Activated CD8-positive, alpha-beta T cell treated with anti-CD3 and anti-CD28 coated beads for 36 hours (primary cell): Measurements from ENCODE around the gene SELL. TPM values are rescaled to one million over a fixed set of nuclear protein-coding genes. Genes with fewer than 3 reads are reported as not detected.

Source experiments
- ATAC-seq: fragments of 200-7000 bp; cut with Tn5 transposase; one replicate; pipeline ENCODE4 v1.10.0; 2021; ENCODE audit warnings: mild to moderate bottlenecking, moderate library complexity
- CTCF ChIA-PET: fragments of 350-600 bp; sonication (Branson Sonifier 250); formaldehyde crosslinking; loops from one replicate; lab custom pipeline; 2021; ENCODE audit warnings: antibody characterized with exemption; lab: Charles Lee
- POLR2A ChIA-PET: fragments of 350-600 bp; sonication (Branson Sonifier 250); formaldehyde crosslinking; loops from one replicate; lab custom pipeline; 2021; ENCODE audit warnings: antibody characterized with exemption; lab: Charles Lee
- DNase-seq: peaks from one replicate; pipeline ENCODE4 v3.0.0-alpha.2; 2020
- H3K27ac Mint-ChIP-seq: one replicate; pipeline ENCODE4 v1.8.0; 2021; ENCODE audit warnings: mild to moderate bottlenecking, mixed read lengths
- H3K27me3 Mint-ChIP-seq: one replicate; pipeline ENCODE4 v1.8.0; 2021; ENCODE audit warnings: mixed read lengths
- H3K36me3 Mint-ChIP-seq: one replicate; pipeline ENCODE4 v1.8.0; 2021; ENCODE audit warnings: low read depth, mixed read lengths
- H3K4me1 Mint-ChIP-seq: one replicate; pipeline ENCODE4 v1.8.0; 2021; ENCODE audit warnings: low read depth, mixed read lengths
- H3K4me3 Mint-ChIP-seq: one replicate; pipeline ENCODE4 v1.8.0; 2021; ENCODE audit warnings: mild to moderate bottlenecking, moderate library complexity, mixed read lengths
- H3K9me3 Mint-ChIP-seq: one replicate; pipeline ENCODE4 v1.8.0; 2021; ENCODE audit warnings: mixed read lengths
- intact Hi-C: fragments of 100-400 bp; cut with micrococcal nuclease; formaldehyde crosslinking; loops from one replicate; pipeline ENCODE4 v1.10.0; 2022
- total RNA-seq, 2 experiments: library from RNA; stranded (reverse); gene quantifications; one replicate each; pipeline ENCODE4 v1.2.3, GENCODE V29; 2021
- TF ChIP-seq, protein P1 (sequence below): fragments of 200-600 bp; IDR thresholded peaks from one replicate; pipeline ENCODE4 v1.8.0; 2022; ENCODE audit warnings: antibody characterized with exemption, mild to moderate bottlenecking

SELL gene
- 100 to 1,000 TPM; 105 to 110 TPM for total RNA-seq

DNA sequence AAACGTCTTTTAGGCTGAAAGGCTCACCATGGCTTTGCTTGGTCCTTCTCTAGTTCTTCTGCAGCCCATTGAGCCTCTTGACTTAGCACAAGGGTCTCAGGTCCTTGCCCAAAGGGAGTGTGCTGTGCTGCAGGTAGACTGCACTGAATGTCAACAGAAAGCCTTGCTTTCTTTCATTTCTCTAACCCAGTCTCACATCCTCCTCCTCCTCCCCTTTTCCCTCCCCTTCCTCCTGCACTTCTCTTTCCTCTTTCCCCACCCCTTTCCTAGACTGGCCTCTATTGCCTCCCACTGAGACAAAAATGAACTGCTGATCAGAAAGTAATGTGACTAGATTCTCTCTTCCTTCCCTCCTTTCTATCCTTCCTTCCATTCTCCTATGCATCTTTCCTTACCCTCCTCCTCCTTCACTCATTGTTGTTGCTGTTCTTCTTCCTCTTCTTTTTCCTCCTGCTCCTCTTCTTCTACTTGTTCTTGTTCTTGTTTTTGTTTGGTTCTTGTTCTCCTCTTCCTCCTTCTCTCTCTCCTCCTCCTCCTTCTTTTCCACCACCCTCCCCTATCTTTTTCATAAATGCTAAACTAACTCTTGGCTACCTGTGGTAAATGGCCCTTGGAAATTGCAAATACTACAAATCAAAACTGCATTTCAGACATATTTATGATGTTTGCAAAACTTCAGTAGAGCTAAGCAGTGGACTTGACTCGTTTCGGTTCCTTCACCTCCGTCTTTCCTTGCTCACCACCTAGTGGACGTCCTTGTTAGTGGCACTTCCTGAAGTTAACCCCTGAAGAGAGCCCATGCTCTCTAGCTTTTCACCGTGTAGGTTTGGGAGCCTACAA lies at the start of gene SELL:
TSS of gene SELL (minus strand) at position 152 of the 840 bp plus-strand sequence. CDS start at position 30, 122 bp downstream.
- TF ChIP-seq, protein P1, sequence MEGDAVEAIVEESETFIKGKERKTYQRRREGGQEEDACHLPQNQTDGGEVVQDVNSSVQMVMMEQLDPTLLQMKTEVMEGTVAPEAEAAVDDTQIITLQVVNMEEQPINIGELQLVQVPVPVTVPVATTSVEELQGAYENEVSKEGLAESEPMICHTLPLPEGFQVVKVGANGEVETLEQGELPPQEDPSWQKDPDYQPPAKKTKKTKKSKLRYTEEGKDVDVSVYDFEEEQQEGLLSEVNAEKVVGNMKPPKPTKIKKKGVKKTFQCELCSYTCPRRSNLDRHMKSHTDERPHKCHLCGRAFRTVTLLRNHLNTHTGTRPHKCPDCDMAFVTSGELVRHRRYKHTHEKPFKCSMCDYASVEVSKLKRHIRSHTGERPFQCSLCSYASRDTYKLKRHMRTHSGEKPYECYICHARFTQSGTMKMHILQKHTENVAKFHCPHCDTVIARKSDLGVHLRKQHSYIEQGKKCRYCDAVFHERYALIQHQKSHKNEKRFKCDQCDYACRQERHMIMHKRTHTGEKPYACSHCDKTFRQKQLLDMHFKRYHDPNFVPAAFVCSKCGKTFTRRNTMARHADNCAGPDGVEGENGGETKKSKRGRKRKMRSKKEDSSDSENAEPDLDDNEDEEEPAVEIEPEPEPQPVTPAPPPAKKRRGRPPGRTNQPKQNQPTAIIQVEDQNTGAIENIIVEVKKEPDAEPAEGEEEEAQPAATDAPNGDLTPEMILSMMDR = peak; percentile 91
- POLR2A ChIA-PET = interaction anchor here (0.7 to 1.3 kb wide), 6 partner anchors 12 to 152 kb away, joined by 3 to 4 read pairs (median 3); no protein-coding TSS in a partner anchor
- DNase-seq (peak; percentile 88), ATAC-seq (peak; percentile 80)
- CTCF ChIA-PET = interaction anchor here (0.8 to 5.1 kb wide), 56 partner anchors 9 to 351 kb away, joined by 3 to 183 read pairs (median 6); partner anchors contain the start of genes F5, METTL18 and SELE
- H3K27me3 Mint-ChIP-seq = no peaks in the 10 kb centered on the region
- peak within 1 kb of the TSS; percentile 86 for H3K27ac Mint-ChIP-seq
- H3K36me3 Mint-ChIP-seq = peaks cover 24% of the 10 kb centered on the region
- peaks cover 18% of the 10 kb centered on the region for H3K4me1 Mint-ChIP-seq
- intact Hi-C loops = loop anchor here (1.0 to 5.0 kb wide), 5 partner anchors 15 to 224 kb away; partner anchors contain the start of genes F5 and SLC19A2
- peaks cover 13% of the 10 kb centered on the region for H3K9me3 Mint-ChIP-seq
- peak within 1 kb of the TSS; percentile 79 for H3K4me3 Mint-ChIP-seq

DNA sequence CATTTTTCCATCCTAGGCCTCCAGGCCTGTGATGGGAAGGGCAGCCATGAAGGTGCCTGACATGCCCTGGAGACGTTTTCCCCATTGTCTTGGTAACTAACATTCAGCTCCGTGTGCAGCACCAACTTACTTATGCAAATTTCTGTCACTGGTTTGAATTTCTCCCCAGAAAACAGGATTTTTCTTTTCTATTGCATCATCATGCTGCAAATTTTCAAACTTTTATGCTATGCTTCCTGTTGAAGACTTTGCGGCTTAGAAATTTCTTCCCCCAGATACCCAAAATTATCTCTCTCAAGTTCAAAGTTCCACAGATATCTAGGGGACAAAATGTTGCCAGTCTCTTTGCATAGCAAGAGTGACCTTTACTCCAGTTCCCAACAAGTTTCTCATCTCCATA lies 47.6 kb upstream of the SELL start:
- TF ChIP-seq, protein P1 = no peak
- Mint-ChIP-seq H3K4me1 (no peaks in the 10 kb centered on the region), H3K9me3 (no peaks in the 10 kb centered on the region), H3K27me3 (peaks cover 3% of the 10 kb centered on the region), H3K4me3 (no peak overlapping the region), H3K36me3 (no peaks in the 10 kb centered on the region), H3K27ac (no peak overlapping the region)
- DNase-seq (no peak), ATAC-seq (no peak)
- ChIA-PET POLR2A (no interaction called here), CTCF (no interaction called here)
- intact Hi-C loops = no loop called here

DNA sequence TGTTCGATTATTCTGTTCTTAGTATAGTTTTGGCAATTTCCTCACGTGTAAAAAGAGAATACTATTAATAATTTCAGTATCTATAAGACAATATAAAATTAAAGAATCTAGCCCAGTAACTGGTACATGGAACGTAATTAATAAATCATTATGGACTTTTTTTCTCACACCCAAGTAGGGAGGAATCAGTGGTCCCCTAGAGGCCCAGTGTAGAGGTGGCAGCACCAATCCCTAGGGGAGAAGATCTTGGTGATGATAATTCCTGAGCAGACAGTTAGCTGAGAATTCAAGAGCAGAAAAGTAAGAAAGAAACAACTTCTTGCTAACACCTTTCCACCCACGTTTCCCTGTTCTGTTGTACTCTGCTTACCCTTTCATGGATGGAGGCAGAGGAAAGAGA lies 42.1 kb upstream of the SELL start:
- TF ChIP-seq, protein P1 = no peak
- no peak overlapping the region for H3K27ac Mint-ChIP-seq
- ChIA-PET CTCF (no interaction called here), POLR2A (no interaction called here)
- H3K4me3 Mint-ChIP-seq = no peak overlapping the region
- H3K27me3 Mint-ChIP-seq = peaks cover 3% of the 10 kb centered on the region
- no peak for ATAC-seq
- H3K9me3 Mint-ChIP-seq = no peaks in the 10 kb centered on the region
- intact Hi-C loops = no loop called here
- DNase-seq = no peak
- no peaks in the 10 kb centered on the region for H3K4me1 Mint-ChIP-seq
- no peaks in the 10 kb centered on the region for H3K36me3 Mint-ChIP-seq

DNA sequence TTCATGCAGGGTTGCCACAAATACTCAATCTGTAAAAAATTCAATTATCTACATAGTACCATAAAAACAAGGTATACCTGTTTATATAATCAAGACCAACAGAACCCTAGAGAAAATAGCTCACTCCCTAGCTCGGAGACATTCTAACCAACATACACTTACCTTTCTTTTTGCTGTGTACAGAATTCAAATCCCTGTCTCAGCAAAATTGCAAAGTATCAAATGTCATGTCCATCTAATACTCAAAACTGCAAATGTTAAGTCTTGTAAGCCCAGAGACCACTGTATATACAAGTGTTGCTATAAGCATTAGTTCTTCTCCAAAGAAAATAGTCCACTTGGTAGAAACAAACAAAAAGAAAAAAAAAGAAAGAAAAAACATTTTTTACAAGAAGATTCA lies 38.6 kb upstream of the SELL start:
- ATAC-seq (no peak), DNase-seq (no peak)
- Mint-ChIP-seq H3K27ac (no peak overlapping the region), H3K4me3 (no peak overlapping the region), H3K36me3 (no peaks in the 10 kb centered on the region), H3K27me3 (peaks cover 2% of the 10 kb centered on the region), H3K9me3 (no peaks in the 10 kb centered on the region), H3K4me1 (no peaks in the 10 kb centered on the region)
- intact Hi-C loops = no loop called here
- TF ChIP-seq, protein P1 = no peak
- POLR2A ChIA-PET = no interaction called here
- CTCF ChIA-PET = no interaction called here

DNA sequence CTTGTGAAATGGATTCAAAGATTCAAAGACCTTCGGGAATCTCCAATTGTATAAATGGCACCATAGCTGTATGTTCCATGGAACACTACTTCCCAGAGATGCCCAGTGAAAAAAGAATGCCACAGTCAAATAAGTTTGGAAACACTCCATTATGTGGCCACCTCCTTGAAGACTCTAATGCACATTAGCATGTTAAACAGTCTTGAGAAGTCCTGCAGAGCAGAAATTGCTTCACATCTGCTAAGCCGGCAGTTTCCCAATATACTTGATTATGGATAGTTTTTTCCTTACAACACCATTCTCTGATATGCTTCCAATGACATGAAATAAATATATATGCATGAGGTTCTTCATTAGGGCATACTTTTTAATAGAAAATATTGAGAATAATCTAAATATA lies 35.1 kb upstream of the SELL start:
- POLR2A ChIA-PET = no interaction called here
- no peak overlapping the region for H3K27ac Mint-ChIP-seq
- no peak overlapping the region for H3K4me3 Mint-ChIP-seq
- no peaks in the 10 kb centered on the region for H3K4me1 Mint-ChIP-seq
- intact Hi-C loops = no loop called here
- no peaks in the 10 kb centered on the region for H3K9me3 Mint-ChIP-seq
- H3K27me3 Mint-ChIP-seq = peaks cover 2% of the 10 kb centered on the region
- CTCF ChIA-PET = no interaction called here
- TF ChIP-seq, protein P1 = no peak
- DNase-seq = no peak
- no peak for ATAC-seq
- H3K36me3 Mint-ChIP-seq = no peaks in the 10 kb centered on the region
